Right kidney (tissue), 9 donors: Measurements from ENCODE around the gene RNU6-9.
A peak's percentile ranks its signal among the peaks of the same experiment; 100 is the strongest.
"Not testable (repeated sequence)": the region's sequence is repeated elsewhere in the genome, so short reads cannot be mapped to it uniquely, and the experiment has no call there.

ENCODE experiments used
- DNase-seq: peaks from one replicate; pipeline ENCODE4 v3.0.0-alpha.2; 2016
- long read RNA-seq, 8 donors: transcript quantifications; one replicate each; lab custom pipeline, GENCODE V29; 2026

Gene RNU6-9
- long read RNA-seq, donor 1: 0 reads
- long read RNA-seq, donor 2: 0 reads
- long read RNA-seq, donor 3: 0 reads
- long read RNA-seq, donor 4: 0 reads
- long read RNA-seq, donor 5: 0 reads
- long read RNA-seq, donor 6: 0 reads
- long read RNA-seq, donor 7: 0 reads
- long read RNA-seq, donor 8: 0 reads

DNA sequence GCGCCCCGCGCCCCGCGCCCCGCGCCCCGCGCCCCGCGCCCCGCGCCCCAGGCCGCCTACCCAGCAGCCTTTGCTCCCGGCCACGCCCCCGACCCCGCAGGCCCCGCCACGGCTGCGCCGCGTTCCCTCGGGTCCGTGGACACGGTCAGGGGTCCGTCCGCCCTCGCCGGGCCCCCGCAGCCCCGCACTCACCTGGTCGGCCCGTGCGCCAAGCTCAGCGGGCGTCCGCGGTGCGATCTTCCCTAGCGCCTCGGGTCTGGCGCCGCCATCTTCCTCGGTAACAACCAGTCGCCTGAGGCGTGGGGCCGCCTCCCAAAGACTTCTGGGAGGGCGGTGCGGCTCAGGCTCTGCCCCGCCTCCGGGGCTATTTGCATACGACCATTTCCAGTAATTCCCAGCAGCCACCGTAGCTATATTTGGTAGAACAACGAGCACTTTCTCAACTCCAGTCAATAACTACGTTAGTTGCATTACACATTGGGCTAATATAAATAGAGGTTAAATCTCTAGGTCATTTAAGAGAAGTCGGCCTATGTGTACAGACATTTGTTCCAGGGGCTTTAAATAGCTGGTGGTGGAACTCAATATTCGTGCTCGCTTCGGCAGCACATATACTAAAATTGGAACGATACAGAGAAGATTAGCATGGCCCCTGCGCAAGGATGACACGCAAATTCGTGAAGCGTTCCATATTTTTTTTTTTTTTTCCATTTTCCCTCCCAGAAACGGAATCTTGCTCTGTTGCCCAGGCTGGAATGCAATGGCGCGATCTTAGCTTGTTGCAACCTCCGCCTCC is at the start of gene RNU6-9, which contains the start of gene MED16:
RNU6-9 (plus strand) TSS at position 591 of the 796 bp plus-strand sequence.
MED16 (minus strand) TSS at position 294 of the 796 bp plus-strand sequence. CDS start 2,056 bp downstream, outside the sequence.
- peak; percentile 98 for DNase-seq

- DNase-seq: no peak
Observed at GRCh38 chr19:843836-844545, 49.3 kb upstream of the RNU6-9 start.

DNA sequence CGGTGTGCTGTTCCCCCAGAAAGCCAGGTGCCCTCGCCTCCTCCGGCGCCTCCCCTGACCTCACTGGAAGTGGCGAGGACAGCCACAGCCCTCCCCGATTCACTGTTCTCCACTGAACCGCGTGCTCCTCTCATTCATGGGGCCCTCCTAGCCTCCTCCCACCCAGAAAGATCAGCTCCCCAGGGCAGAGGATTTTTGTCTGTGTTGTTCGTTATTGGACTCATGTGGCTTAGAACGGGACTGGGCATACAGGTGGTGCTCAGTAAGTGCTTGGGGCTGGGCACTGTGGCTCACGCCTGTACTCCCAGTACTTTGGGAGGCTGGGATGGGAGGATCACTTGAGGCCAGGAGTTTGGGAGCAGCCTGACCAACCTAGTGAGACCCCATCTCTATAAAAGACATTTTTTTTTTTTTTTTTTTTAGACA is 48.7 kb upstream of the RNU6-9 start:
- no peak for DNase-seq

GRCh38 chr19:845707-846521 is 47.4 kb upstream of the RNU6-9 start:
- DNase-seq: no peak

GRCh38 chr19:848386-848921 is 44.8 kb upstream of the RNU6-9 start:
- DNase-seq: no peak

- not testable (repeated sequence) for DNase-seq
Observed at GRCh38 chr19:849195-849594, 44.1 kb upstream of the RNU6-9 start.

DNA sequence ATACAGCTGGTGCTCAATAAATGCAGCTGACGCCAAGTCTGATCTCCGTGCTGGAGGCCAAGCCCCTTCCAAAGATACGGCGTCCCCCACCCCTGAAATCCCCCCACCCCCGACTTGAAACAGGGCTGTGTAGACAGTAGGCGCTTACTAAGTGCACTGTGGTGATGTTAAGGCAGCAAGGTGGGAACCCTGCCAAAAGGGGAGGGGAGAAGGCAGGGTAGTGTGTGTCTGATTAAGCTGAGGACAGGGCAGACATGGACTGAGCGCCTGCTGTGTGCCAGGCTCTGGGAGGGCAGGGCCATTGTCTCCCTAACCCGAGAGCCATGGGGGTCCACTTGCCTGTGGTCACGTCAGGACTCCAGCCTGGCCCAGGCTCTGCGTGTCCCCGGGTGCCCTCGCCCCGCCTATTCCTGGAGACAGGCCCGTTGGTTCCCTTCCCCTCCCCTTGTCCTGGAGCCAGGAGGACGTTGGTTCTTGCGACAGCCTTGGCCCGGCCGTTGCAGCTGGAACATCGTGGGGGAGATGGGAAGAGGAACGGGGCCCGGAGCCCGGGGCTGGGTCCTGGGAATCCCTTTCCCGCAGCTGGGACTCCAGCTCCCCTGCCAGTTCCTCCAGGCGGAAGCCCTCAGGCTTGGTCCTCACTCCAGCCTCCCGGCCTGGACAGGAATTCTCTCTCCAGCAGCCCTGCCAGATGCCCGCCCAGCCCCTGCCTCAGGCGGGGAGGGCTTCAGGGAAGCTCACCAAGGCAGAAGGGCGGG is 42.9 kb upstream of the RNU6-9 start:
- DNase-seq: peak; percentile 59

DNA sequence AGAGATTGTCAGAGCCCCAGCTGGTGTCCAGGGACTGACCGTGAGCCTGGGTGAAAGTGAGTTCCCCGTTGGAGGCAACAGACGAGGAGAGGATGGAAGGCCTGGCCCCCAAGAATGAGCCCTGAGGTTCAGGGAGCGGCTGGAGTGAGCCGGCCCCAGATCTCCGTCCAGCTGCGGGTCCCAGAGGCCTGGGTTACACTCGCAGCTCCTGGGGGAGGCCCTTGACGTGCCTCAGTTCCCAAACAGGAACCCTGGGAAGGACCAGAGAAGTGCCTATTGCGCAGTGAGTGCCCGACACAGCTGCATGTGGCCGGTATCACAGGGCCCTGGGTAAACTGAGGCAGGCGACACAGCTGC is 42.3 kb upstream of the RNU6-9 start:
- DNase-seq: no peak

GRCh38 chr19:852136-853013 is 40.9 kb upstream of the RNU6-9 start, which contains the start of gene ELANE:
Gene ELANE, plus strand, starts transcription at chr19:852303. Its CDS starts 26 bp downstream, at chr19:852329.
- no peak for DNase-seq

DNA sequence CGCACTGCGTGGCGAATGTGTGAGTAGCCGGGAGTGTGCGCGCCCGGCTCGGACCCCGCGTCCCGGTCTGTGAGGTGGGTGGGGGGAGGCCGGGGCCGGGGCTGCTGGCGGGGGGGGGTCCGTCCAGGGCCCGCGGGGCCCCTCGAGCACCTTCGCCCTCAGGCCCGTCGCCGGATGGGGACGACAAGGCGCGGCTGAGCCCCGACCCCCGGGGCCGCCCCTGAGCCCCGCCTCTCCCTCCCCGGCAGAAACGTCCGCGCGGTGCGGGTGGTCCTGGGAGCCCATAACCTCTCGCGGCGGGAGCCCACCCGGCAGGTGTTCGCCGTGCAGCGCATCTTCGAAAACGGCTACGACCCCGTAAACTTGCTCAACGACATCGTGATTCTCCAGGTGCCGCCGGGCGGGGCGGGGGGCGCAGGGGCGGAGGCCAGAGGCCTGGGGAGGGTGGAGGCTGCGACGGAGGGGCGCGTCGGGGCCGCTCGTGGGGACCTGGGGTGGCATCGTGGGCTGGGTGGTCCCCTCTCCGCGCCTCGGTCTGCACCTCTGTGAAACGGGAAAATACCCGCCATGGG is 40.2 kb upstream of the RNU6-9 start:
- DNase-seq: no peak

- not testable (repeated sequence) for DNase-seq
Observed at GRCh38 chr19:853614-854220, 39.6 kb upstream of the RNU6-9 start.

DNA sequence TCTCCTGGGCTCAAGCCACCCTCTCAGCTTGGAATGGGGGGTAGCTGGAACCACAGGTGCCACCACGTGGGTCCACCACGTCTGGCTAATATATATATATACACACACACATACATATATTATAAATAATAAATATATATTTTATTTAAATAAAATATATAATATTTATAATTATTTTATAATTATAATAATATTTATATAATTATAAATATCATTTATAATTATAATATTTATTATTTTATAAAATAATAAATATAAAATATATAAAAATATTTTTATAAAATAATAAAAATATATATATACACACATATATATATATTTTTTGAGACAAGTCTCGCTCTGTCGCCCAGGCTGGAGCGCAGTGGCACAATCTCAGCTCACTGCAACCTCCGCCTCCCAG is 38.7 kb upstream of the RNU6-9 start:
- no peak for DNase-seq

GRCh38 chr19:855142-855541 is 38.1 kb upstream of the RNU6-9 start:
- DNase-seq: no peak

DNA sequence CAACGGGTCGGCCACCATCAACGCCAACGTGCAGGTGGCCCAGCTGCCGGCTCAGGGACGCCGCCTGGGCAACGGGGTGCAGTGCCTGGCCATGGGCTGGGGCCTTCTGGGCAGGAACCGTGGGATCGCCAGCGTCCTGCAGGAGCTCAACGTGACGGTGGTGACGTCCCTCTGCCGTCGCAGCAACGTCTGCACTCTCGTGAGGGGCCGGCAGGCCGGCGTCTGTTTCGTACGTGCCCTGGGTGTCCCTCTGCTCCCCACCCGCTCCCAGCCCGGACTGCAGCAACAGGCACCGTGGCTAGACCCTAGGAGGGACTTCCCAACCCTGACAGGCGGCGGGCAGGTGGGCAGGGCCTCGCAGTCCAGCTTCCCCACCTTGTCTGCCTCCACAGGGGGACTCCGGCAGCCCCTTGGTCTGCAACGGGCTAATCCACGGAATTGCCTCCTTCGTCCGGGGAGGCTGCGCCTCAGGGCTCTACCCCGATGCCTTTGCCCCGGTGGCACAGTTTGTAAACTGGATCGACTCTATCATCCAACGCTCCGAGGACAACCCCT is 37.6 kb upstream of the RNU6-9 start:
- no peak for DNase-seq

DNA sequence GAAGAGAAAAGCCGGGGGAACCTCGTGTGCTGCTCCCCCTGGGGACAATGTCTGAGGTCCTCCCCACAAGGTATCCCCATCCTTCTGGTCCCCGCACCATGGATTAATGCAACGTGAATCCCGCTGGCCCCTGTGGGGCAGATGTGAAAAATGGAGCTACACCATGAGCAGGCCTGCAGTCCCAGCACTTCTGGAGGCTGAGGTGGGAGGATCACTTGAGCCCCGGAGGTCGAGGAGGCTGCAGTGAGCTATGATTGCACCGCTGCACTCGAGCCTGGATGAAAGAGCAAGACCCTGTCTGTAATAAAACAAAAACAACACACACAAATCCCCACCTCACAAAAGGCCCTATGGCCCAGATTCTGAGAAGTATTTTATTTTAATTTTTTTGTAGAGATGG is 35.0 kb upstream of the RNU6-9 start:
- DNase-seq: no peak

- DNase-seq: no peak
Observed at GRCh38 chr19:858868-859843, 34.1 kb upstream of the RNU6-9 start, which contains the start of gene CFD. Gene CFD, plus strand, starts transcription at chr19:859664. Its CDS starts 26 bp downstream, at chr19:859690.

DNA sequence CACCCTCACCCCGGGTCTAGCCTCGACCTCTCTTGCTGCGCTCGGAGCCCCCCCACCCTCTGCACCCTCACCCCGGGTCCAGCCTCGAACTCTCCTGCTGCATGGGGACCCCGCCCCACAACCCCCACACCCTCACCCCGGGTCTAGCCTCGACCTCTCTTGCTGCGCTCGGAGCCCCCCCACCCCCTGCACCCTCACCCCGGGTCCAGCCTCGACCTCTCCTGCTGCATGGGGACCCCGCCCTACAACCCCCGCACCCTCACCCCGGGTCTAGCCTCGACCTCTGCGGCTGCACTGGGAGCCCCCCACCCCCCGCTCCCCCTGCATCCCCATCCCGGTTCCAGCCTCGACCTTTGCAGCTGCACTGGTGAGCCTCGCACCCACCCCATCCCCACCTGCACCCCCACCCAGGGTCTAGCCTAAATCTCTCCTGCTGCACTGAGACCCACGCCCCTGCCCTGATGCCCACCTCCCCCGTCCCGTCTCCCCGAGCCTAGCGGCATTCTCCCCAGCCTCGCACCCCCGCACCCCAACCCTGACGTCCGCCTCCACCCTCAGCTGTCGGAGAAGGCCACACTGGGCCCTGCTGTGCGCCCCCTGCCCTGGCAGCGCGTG is 32.0 kb upstream of the RNU6-9 start:
- no peak for DNase-seq
